Heart right ventricle (tissue), 16 donors: ENCODE measurements around the gene UBASH3B. TPM values are rescaled to one million over a fixed set of nuclear protein-coding genes. Genes with fewer than 3 reads are reported as not detected.

Source experiments
- ATAC-seq, 8 donors: fragments of 200-7000 bp; cut with Tn5 transposase; one replicate each; pipeline ENCODE4 v1.9.1; 2020; ENCODE audit warnings: mild to moderate bottlenecking in 8 of 8, moderate library complexity in 8 of 8, moderate number of reproducible peaks in 1 of 8
- DNase-seq, 2 donors: peaks; one replicate each; pipeline ENCODE4 v3.0.0-alpha.2; 2020
- H3K27ac ChIP-seq, 10 donors: fragments of 200-600 bp; sonication (generic) in 2 of 10; one replicate each; pipeline versions ENCODE4 v1.5.0 to v1.8.0; 2020 to 2022; ENCODE audit warnings: mild to moderate bottlenecking in 3 of 10
- H3K27me3 ChIP-seq, 7 donors: fragments of 200-600 bp; one replicate each; pipeline ENCODE4 v1.8.0; 2021 to 2022; ENCODE audit warnings: mild to moderate bottlenecking in 2 of 7
- H3K36me3 ChIP-seq, 9 donors: fragments of 200-600 bp; sonication (generic) in 1 of 9; one replicate each; pipeline versions ENCODE4 v1.5.0 to v1.8.0; 2020 to 2022; ENCODE audit warnings: mild to moderate bottlenecking in 2 of 9
- H3K4me1 ChIP-seq, 9 donors: fragments of 200-600 bp; sonication (generic) in 1 of 9; one replicate each; pipeline versions ENCODE4 v1.5.0 to v1.8.0; 2020 to 2022; ENCODE audit warnings: mild to moderate bottlenecking in 4 of 9
- H3K4me3 ChIP-seq, 10 donors: fragments of 200-600 bp; sonication (generic) in 2 of 10; one replicate each; pipeline versions ENCODE4 v1.5.0 to v1.8.0; 2020 to 2022; ENCODE audit warnings: mild to moderate bottlenecking in 7 of 10, moderate library complexity in 2 of 10
- H3K9me3 ChIP-seq, 11 donors: fragments of 200-600 bp in 10 of 11; sonication (generic) in 2 of 11; one replicate each; pipeline versions ENCODE4 v1.5.0 to v1.8.0; 2013 to 2022; ENCODE audit warnings: mild to moderate bottlenecking in 2 of 11, control low read depth in 1 of 11, moderate library complexity in 1 of 11
- CTCF ChIP-seq, 9 donors: fragments of 200-600 bp; sonication (generic) in 2 of 9; IDR thresholded peaks; one replicate each; pipeline versions ENCODE4 v1.5.0 to v1.8.0; 2021 to 2022; ENCODE audit warnings: antibody characterized with exemption in 9 of 9, mild to moderate bottlenecking in 5 of 9, moderate library complexity in 1 of 9
- WGBS, 2 donors: extraction: QIAGEN DNeasy Blood & Tissue Kit; methylation state at CpG; one replicate each; pipeline ENCODE4 v1.1.7; 2013; ENCODE audit warnings: inconsistent platforms in 1 of 2; 5-methylcytosine and 5-hydroxymethylcytosine counted together
- intact Hi-C, 10 donors: fragments of 100-400 bp; cut with DNase I; formaldehyde crosslinking; loops; one replicate each; pipeline versions ENCODE4 v1.11.1 to v1.14.2; 2022
- polyA plus RNA-seq, 2 donors: library from polyadenylated mRNA; stranded (reverse); fragments of 200-250 nt; gene quantifications; one replicate each; pipeline ENCODE4 v1.2.3, GENCODE V29; 2013
- total RNA-seq, 10 donors: library from RNA; stranded (reverse); fragmentation: NEBNext Ultra II Directional in 3 of 10; extraction: Animal tissue kit (Norgen Biotek cat#: 25700) in 3 of 10; gene quantifications; one replicate each; pipeline versions ENCODE4 v1.2.1 to v1.2.4, GENCODE V29; 2021 to 2023
- donor health status: Arrhythmogenic right ventricular cardiomyopathy.
- donor health status: ischemic (EF 13 %, LVEDD 7.1; RV severe dilation, severe dysfunction).
- donor health status: healthy with polysubstance abuse.
- donor health status: DM: no; HTN: yes; CAD: no.
- donor health status: DM: no; HTN: no; CAD: no.
- donor health status: ischemic (EF 25% LVEDD 6.9; RV normal size, moderate dysfunction).
- donor health status: ischemic (EF 25% LVEDD 5.7; RV mildly dilated, moderate dysfunction).
- donor health status: healthy.
- donor health status: DM: yes; HTN: yes; CAD: no.
- donor health status: Ischemic cardiomyopathy.
- donor health status: ischemic (EF 35%, LVEDD 5.7; RV mildly dilated, moderate dysfunction).
- donor health status: nonischemic (EF 11% LVEDD 7.7; RV severe dilation, severe dysfunction).
- donor health status: DM: yes; HTN: yes; CAD: no.
- donor health status: PGD.
- donor health status: ischemic (EF 29% LVEDD 5.4; RV normal size, mild dysfunction).
- donor health status: nonischemic (EF 23%, LVEDD 6.1; RV moderate dilation, normal function).

Gene UBASH3B
- total and polyA plus RNA-seq, 12 donors: 0.51 to 8.0 (median 1.5) TPM

GRCh38 chr11:122690384-122690783, 34.9 kb downstream of the UBASH3B start:
- H3K27ac ChIP-seq: peak overlapping the region in 9 of 10 donors; percentile 58 to 86 (median 72)
- no peak for DNase-seq
- no peak for ATAC-seq
- H3K27me3 ChIP-seq: no peaks in the 10 kb centered on the region
- no peaks in the 10 kb centered on the region for H3K36me3 ChIP-seq
- peak overlapping the region in 8 of 10 donors; percentile 5 to 46 (median 32) for H3K4me3 ChIP-seq
- no peak for TF ChIP-seq CTCF (IDR thresholded peaks at IDR 0.05)
- intact Hi-C loops: no loop called here
- H3K4me1 ChIP-seq: peaks cover 5 to 59% (median 22%) of the 10 kb centered on the region in 9 donors
- no peaks in the 10 kb centered on the region for H3K9me3 ChIP-seq
- WGBS, 2 donors: 77 to 86% methylated on average over 7 of the region's 7 CpGs

GRCh38 chr11:122690801-122691548, 35.5 kb downstream of the UBASH3B start:
- DNase-seq (peak in 1 of 2 donors; percentile 30), ATAC-seq (peak in 7 of 8 donors; percentile 63 to 84 (median 80))
- no peak for TF ChIP-seq CTCF (IDR thresholded peaks at IDR 0.05)
- H3K4me3 ChIP-seq: peak overlapping the region in 9 of 10 donors; percentile 5 to 46 (median 31)
- H3K27ac ChIP-seq: peak overlapping the region in 9 of 10 donors; percentile 58 to 86 (median 72)
- intact Hi-C loops: no loop called here
- H3K4me1 ChIP-seq: peaks cover 5 to 57% (median 22%) of the 10 kb centered on the region in 9 donors
- H3K36me3 ChIP-seq: no peaks in the 10 kb centered on the region
- no peaks in the 10 kb centered on the region for H3K27me3 ChIP-seq
- no peaks in the 10 kb centered on the region for H3K9me3 ChIP-seq
- WGBS, 2 donors: 39 to 51% methylated on average over 14 of the region's 14 CpGs

GRCh38 chr11:122691549-122692150, 36.1 kb downstream of the UBASH3B start:
- 63 to 75% methylated on average over 4 of the region's 4 CpGs for WGBS, 2 donors
- H3K4me1 ChIP-seq: peaks cover 5 to 61% (median 22%) of the 10 kb centered on the region in 9 donors
- H3K36me3 ChIP-seq: no peaks in the 10 kb centered on the region
- H3K4me3 ChIP-seq: peak overlapping the region in 6 of 10 donors; percentile 25 to 46 (median 36)
- no peak for DNase-seq
- no peak for TF ChIP-seq CTCF (IDR thresholded peaks at IDR 0.05)
- ATAC-seq: peak in 4 of 8 donors; percentile 20 to 52 (median 38)
- H3K27ac ChIP-seq: peak overlapping the region in 9 of 10 donors; percentile 58 to 86 (median 72)
- H3K9me3 ChIP-seq: no peaks in the 10 kb centered on the region
- intact Hi-C loops: no loop called here
- H3K27me3 ChIP-seq: no peaks in the 10 kb centered on the region

- Histone ChIP-seq H3K27me3 (no peaks in the 10 kb centered on the region), H3K36me3 (no peaks in the 10 kb centered on the region), H3K4me3 (no peak overlapping the region), H3K4me1 (peaks cover 5 to 64% (median 22%) of the 10 kb centered on the region in 9 donors), H3K27ac (peak overlapping the region in 6 of 10 donors; percentile 63 to 86 (median 80)), H3K9me3 (no peaks in the 10 kb centered on the region)
- no peak for ATAC-seq
- no peak for DNase-seq
- WGBS, 2 donors: 92 to 95% methylated on average over 6 of the region's 6 CpGs
- no peak for TF ChIP-seq CTCF (IDR thresholded peaks at IDR 0.05)
- intact Hi-C loops: no loop called here
Observed at GRCh38 chr11:122692444-122692843, 36.9 kb downstream of the UBASH3B start.
